Prostate gland (tissue), 2 donors: ENCODE results near the gene NLN.

Experiments
- CTCF ChIP-seq, 4 experiments: fragments of 200-600 bp in 2 of 4; fragments of 450-650 bp in 2 of 4; sonication (generic) in 2 of 4; IDR thresholded peaks; 1 replicate in 3 of 4; 2 replicates in 1 of 4; pipeline ENCODE4 v1.5.1; 2016 to 2019; ENCODE audit warnings: antibody characterized with exemption in 4 of 4, mild to moderate bottlenecking in 2 of 4, moderate library complexity in 2 of 4
- POLR2A ChIP-seq: fragments of 450-650 bp; IDR thresholded peaks from one replicate; pipeline ENCODE4 v1.6.1; 2016; ENCODE audit warnings: antibody characterized with exemption, mild to moderate bottlenecking

DNA sequence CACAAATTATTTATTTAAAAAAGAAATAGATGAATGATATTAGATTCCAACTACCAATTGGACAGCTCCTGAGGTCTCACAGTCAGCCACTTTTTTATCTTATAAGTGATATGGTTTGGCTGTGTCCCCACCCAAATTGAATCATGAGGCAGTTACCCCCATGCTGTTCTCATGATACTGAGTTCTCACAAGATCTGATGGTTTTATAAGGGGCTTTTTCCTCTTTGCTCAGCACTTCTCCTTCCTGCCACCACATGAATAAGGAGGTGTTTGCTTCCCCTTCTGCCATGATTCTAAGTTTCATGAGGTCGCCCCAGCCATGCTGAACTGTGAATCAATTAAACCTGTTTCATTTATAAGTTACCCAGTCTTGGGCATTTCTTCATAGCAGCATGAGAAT lies 12.9 kb downstream of the NLN start:
- TF ChIP-seq POLR2A = no peak
- no peak for TF ChIP-seq CTCF (IDR thresholded peaks at IDR 0.05)
